A673 (cell line): ENCODE data around the gene ADAMTSL3. TPM values are rescaled to one million over a fixed set of nuclear protein-coding genes. Genes with fewer than 3 reads are reported as not detected.
A peak's percentile ranks its signal among the peaks of the same experiment; 100 is the strongest.

Source experiments
- Bru-seq: library from RNA; stranded (reverse); fragments of 400-500 nt; gene quantifications from one replicate; lab custom pipeline; 2021; lab: Mats Ljungman, UMichigan
- BruChase-seq, 2 experiments: library from RNA; stranded (reverse); fragments of 400-500 nt; gene quantifications; one replicate each; lab custom pipeline; 2021; lab: Mats Ljungman, UMichigan
- BruUV-seq: library from RNA; stranded (reverse); fragments of 400-500 nt; replicated peaks from 2 replicates; lab custom pipeline; 2021; lab: Mats Ljungman, UMichigan
- CTCF ChIA-PET: fragments of 300-600 bp; sonication (Branson Sonifier 250); formaldehyde crosslinking; loops from one replicate; lab custom pipeline; 2022; ENCODE audit warnings: antibody characterized with exemption; lab: Charles Lee
- POLR2A ChIA-PET: fragments of 300-600 bp; sonication (Branson Sonifier 250); formaldehyde crosslinking; loops from one replicate; lab custom pipeline; 2022; ENCODE audit warnings: antibody characterized with exemption; ENCODE audit not compliant: low non-redundant PET; lab: Charles Lee
- DNase-seq: peaks from one replicate; pipeline ENCODE4 v3.0.0-alpha.2; 2015; ENCODE audit warnings: low spot score
- H3K27ac ChIP-seq: fragments of 200-600 bp; sonication (generic); 2 replicates; pipeline ENCODE4 v1.5.1; 2016; ENCODE audit warnings: mixed run types, low read depth, mild to moderate bottlenecking, mixed read lengths, antibody characterized with exemption, low read length; ENCODE audit not compliant: poor library complexity, severe bottlenecking
- H3K27me3 ChIP-seq: fragments of 200-600 bp; sonication (generic); replicated peaks from 2 replicates; pipeline ENCODE4 v1.6.1; 2017; ENCODE audit warnings: mixed run types, low read depth, mild to moderate bottlenecking, mixed read lengths, antibody characterized with exemption, low read length; ENCODE audit not compliant: insufficient read depth, poor library complexity
- H3K36me3 ChIP-seq: fragments of 200-600 bp; sonication (generic); 2 replicates; pipeline ENCODE4 v1.6.1; 2016; ENCODE audit warnings: mixed run types, mild to moderate bottlenecking, mixed read lengths, antibody characterized with exemption, low read length; ENCODE audit not compliant: insufficient read depth, poor library complexity, severe bottlenecking
- H3K4me1 ChIP-seq: fragments of 200-600 bp; sonication (generic); 2 replicates; pipeline ENCODE4 v1.6.1; 2017; ENCODE audit warnings: mixed run types, mild to moderate bottlenecking, mixed read lengths, antibody characterized with exemption, low read length; ENCODE audit not compliant: insufficient read depth, poor library complexity, severe bottlenecking
- H3K4me3 ChIP-seq: fragments of 200-600 bp; sonication (generic); 2 replicates; pipeline ENCODE4 v1.5.1; 2016; ENCODE audit warnings: low read depth, mixed run types, mild to moderate bottlenecking, mixed read lengths, low read length; ENCODE audit not compliant: poor library complexity, severe bottlenecking
- H3K9me3 ChIP-seq: fragments of 200-600 bp; sonication (generic); 2 replicates; pipeline ENCODE4 v1.6.1; 2016; ENCODE audit warnings: mixed run types, low read depth, mild to moderate bottlenecking, mixed read lengths, antibody characterized with exemption, low read length; ENCODE audit not compliant: poor library complexity, severe bottlenecking
- CTCF ChIP-seq: fragments of 300-800, 200-600 bp; sonication (generic); conservative IDR thresholded peaks from 2 replicates; pipeline ENCODE4 v1.5.1; 2017; ENCODE audit warnings: low read depth, mild to moderate bottlenecking, antibody characterized with exemption, low read length, moderate library complexity, mixed read lengths
- EZH2 ChIP-seq: fragments of 200-600 bp; sonication (generic); IDR thresholded peaks from 2 replicates; pipeline ENCODE4 v1.6.1; 2017; ENCODE audit warnings: borderline replicate concordance, low read depth, mild to moderate bottlenecking, mixed read lengths, antibody characterized with exemption, low read length; ENCODE audit not compliant: poor library complexity, severe bottlenecking
- intact Hi-C: fragments of 100-400 bp; cut with micrococcal nuclease; formaldehyde crosslinking; loops from one replicate; pipeline ENCODE4 v1.10.0; 2022; ENCODE audit not compliant: unreplicated experiment
- long read RNA-seq: library from polyadenylated mRNA; stranded (forward); transcript quantifications from one replicate; pipeline ENCODE4 v2.0.0, GENCODE V29; 2022
- total RNA-seq: library from RNA; stranded (reverse); gene quantifications from 2 replicates; pipeline ENCODE4 v1.2.3, GENCODE V29; 2021

Gene ADAMTSL3
- total RNA-seq: 0.95 and 2.3 TPM in 2 replicates
- Bru-seq, nascent RNA: percentile 38 among the genes with signal in this experiment
- percentile 39 among the genes with signal in this experiment for BruChase-seq, experiment 1, labeled RNA remaining after a 2-hour chase
- percentile 38 among the genes with signal in this experiment for BruChase-seq, experiment 2, labeled RNA remaining after a 6-hour chase
- long read RNA-seq: 0 reads

- no peak within 1 kb of the TSS for H3K27ac ChIP-seq
- H3K27me3 ChIP-seq: peaks cover 26% of the 10 kb centered on the region
- H3K4me1 ChIP-seq: peaks cover 8% of the 10 kb centered on the region
- intact Hi-C loops: loop anchor here (10.0 kb wide), 1 partner anchor 381 kb away; no protein-coding TSS in a partner anchor
- H3K4me3 ChIP-seq: peak within 1 kb of the TSS; percentile 36
- ChIA-PET POLR2A (no interaction called here), CTCF (no interaction called here)
- DNase-seq: peak; percentile 74
- no peaks in the 10 kb centered on the region for H3K9me3 ChIP-seq
- BruUV-seq: no TSS peak
- TF ChIP-seq CTCF (no peak), EZH2 (no peak)
- H3K36me3 ChIP-seq: no peaks in the 10 kb centered on the region
These were observed at the start of gene ADAMTSL3 for GRCh38 chr15:83653639-83654378. Gene ADAMTSL3 (plus strand): TSS chr15:83654123. CDS start chr15:83655762, 1,639 bp downstream.

- intact Hi-C loops: no loop called here
- no TSS peak for BruUV-seq
- DNase-seq: no peak
- TF ChIP-seq EZH2 (no peak), CTCF (no peak)
- Histone ChIP-seq H3K27ac (no peak overlapping the region), H3K27me3 (no peaks in the 10 kb centered on the region), H3K4me3 (no peak overlapping the region), H3K9me3 (no peaks in the 10 kb centered on the region), H3K36me3 (no peaks in the 10 kb centered on the region), H3K4me1 (no peaks in the 10 kb centered on the region)
- ChIA-PET POLR2A (no interaction called here), CTCF (no interaction called here)
These were observed 49.4 kb upstream of the ADAMTSL3 start for GRCh38 chr15:83604549-83604948.

- Histone ChIP-seq H3K27me3 (no peaks in the 10 kb centered on the region), H3K4me1 (no peaks in the 10 kb centered on the region), H3K27ac (no peak overlapping the region), H3K9me3 (no peaks in the 10 kb centered on the region), H3K4me3 (no peak overlapping the region), H3K36me3 (no peaks in the 10 kb centered on the region)
- CTCF ChIA-PET: no interaction called here
- intact Hi-C loops: no loop called here
- no peak for TF ChIP-seq EZH2
- TF ChIP-seq CTCF: no peak
- no peak for DNase-seq
- no TSS peak for BruUV-seq
- POLR2A ChIA-PET: no interaction called here
These were observed 48.6 kb upstream of the ADAMTSL3 start for GRCh38 chr15:83605111-83605945.
